ENCODE measurements around the gene SMAD6.
A peak's percentile ranks its signal among the peaks of the same experiment; 100 is the strongest.

Gene SMAD6

DNA sequence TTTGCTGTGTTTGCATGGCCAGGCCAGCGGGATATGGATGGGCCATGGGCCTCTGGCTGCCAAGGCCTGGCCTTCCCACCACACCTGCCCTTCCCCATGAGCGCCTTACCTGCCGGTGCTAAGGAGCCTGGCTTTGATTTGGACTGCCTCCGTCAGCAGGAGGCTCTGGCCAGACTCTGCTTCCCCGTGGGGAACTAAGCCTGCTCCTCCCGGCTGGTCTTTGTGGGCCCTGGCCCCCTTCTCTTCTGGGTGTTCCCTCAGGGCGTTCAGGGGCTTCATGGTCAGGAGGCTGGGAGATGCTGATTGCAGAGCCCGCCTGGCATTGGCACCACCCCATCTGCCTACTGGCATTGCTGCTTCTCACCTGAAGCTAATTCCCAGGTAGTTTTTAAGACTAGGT lies 45.2 kb downstream of the SMAD6 start:
- Histone ChIP-seq H3K4me3 (ENCODE audit: low read depth, low read length) (no peak overlapping the region), H3K9me3 (ENCODE audit: severe bottlenecking) (no peaks in the 10 kb centered on the region), H3K27ac (0 out of 2 replicates have a peak overlapping the region, but pooled peaks have one; percentile 22), H3K36me3 (no peaks in the 10 kb centered on the region; the same call in 1 of the 2 replicates), H3K27me3 (ENCODE audit: insufficient read depth, low read depth, severe bottlenecking) (no peaks in the 10 kb centered on the region)
- DNase-seq = no peak
- TF ChIP-seq, protein P1, sequence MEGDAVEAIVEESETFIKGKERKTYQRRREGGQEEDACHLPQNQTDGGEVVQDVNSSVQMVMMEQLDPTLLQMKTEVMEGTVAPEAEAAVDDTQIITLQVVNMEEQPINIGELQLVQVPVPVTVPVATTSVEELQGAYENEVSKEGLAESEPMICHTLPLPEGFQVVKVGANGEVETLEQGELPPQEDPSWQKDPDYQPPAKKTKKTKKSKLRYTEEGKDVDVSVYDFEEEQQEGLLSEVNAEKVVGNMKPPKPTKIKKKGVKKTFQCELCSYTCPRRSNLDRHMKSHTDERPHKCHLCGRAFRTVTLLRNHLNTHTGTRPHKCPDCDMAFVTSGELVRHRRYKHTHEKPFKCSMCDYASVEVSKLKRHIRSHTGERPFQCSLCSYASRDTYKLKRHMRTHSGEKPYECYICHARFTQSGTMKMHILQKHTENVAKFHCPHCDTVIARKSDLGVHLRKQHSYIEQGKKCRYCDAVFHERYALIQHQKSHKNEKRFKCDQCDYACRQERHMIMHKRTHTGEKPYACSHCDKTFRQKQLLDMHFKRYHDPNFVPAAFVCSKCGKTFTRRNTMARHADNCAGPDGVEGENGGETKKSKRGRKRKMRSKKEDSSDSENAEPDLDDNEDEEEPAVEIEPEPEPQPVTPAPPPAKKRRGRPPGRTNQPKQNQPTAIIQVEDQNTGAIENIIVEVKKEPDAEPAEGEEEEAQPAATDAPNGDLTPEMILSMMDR (IDR thresholded peaks at IDR 0.05; ENCODE audit: low read depth, low read length) = no peak

DNA sequence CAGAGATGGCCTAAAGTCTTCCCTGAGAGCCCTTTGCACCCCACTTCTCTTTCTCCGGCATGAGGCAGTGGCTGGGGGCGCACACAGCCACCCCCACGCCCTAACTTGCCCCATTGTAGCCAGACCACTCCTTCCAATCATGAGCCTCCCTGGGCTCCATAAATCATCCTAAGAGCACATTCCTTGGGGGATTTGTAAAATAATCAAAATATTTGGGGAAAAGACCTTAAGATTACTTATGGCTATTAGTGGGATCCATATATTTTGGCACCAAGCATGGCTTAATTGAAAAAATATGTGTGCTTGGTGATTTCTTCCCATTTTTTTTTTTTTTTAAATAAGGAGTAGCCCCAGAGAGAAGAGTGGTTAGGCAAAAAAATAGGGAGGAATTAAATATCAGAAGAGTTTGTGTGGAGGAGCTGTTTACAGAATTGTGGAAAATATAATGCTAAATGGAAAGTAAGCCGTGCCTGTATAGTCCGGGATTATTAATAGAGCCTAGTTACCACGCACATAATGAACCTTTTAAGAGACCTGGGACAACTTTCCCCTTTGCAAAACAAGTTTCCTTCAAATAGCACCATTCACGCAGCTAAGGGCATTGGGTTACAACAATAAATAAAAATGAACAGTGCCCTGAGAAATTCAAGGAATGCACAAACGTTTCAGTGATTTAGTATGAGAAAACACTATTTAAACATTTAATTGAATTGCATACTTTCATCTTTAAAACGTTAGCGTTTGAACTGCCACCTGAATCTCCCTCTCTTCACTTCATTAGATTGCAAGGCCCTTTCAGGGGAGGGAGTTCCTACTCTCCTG lies 46.1 kb downstream of the SMAD6 start:
- Histone ChIP-seq H3K4me3 (ENCODE audit: low read depth, low read length) (no peak overlapping the region), H3K27ac (no peak overlapping the region), H3K36me3 (no peaks in the 10 kb centered on the region; the same call in 1 of the 2 replicates), H3K9me3 (ENCODE audit: severe bottlenecking) (no peaks in the 10 kb centered on the region), H3K27me3 (ENCODE audit: insufficient read depth, low read depth, severe bottlenecking) (no peaks in the 10 kb centered on the region)
- TF ChIP-seq, protein P1 (IDR thresholded peaks at IDR 0.05; ENCODE audit: low read depth, low read length) = no peak
- no peak for DNase-seq

GRCh38 chr15:66748708-66749035 lies 46.6 kb downstream of the SMAD6 start:
- Histone ChIP-seq H3K9me3 (ENCODE audit: severe bottlenecking) (no peaks in the 10 kb centered on the region), H3K27me3 (ENCODE audit: insufficient read depth, low read depth, severe bottlenecking) (no peaks in the 10 kb centered on the region), H3K4me3 (ENCODE audit: low read depth, low read length) (no peak overlapping the region), H3K36me3 (peaks cover 3% of the 10 kb centered on the region; the same call in 1 of the 2 replicates), H3K27ac (no peak overlapping the region)
- DNase-seq = no peak
- TF ChIP-seq, protein P1 (IDR thresholded peaks at IDR 0.05; ENCODE audit: low read depth, low read length) = no peak

- H3K27ac ChIP-seq = no peak overlapping the region
- DNase-seq = no peak
- no peak overlapping the region for H3K4me3 ChIP-seq (ENCODE audit: low read depth, low read length)
- no peaks in the 10 kb centered on the region for H3K27me3 ChIP-seq (ENCODE audit: insufficient read depth, low read depth, severe bottlenecking)
- TF ChIP-seq, protein P1 (IDR thresholded peaks at IDR 0.05; ENCODE audit: low read depth, low read length) = no peak
- H3K36me3 ChIP-seq = peaks cover 14% of the 10 kb centered on the region
- H3K9me3 ChIP-seq (ENCODE audit: severe bottlenecking) = peaks cover 1% of the 10 kb centered on the region
Observed at GRCh38 chr15:66749841-66750575, 48.0 kb downstream of the SMAD6 start.

GRCh38 chr15:66750609-66751008 lies 48.6 kb downstream of the SMAD6 start:
- Histone ChIP-seq H3K27ac (no peak overlapping the region), H3K36me3 (peaks cover 18% of the 10 kb centered on the region), H3K4me3 (ENCODE audit: low read depth, low read length) (no peak overlapping the region), H3K9me3 (ENCODE audit: severe bottlenecking) (peaks cover 6% of the 10 kb centered on the region), H3K27me3 (ENCODE audit: insufficient read depth, low read depth, severe bottlenecking) (no peaks in the 10 kb centered on the region)
- TF ChIP-seq, protein P1 (IDR thresholded peaks at IDR 0.05; ENCODE audit: low read depth, low read length) = no peak
- DNase-seq = no peak
